ENCODE measurements around the gene ALDH5A1. TPM values are rescaled to one million over a fixed set of nuclear protein-coding genes. Genes with fewer than 3 reads are reported as not detected.

ALDH5A1 gene
- total RNA-seq, 2 experiments from 2014 or later, result 6.6 to 6.9 TPM

DNA sequence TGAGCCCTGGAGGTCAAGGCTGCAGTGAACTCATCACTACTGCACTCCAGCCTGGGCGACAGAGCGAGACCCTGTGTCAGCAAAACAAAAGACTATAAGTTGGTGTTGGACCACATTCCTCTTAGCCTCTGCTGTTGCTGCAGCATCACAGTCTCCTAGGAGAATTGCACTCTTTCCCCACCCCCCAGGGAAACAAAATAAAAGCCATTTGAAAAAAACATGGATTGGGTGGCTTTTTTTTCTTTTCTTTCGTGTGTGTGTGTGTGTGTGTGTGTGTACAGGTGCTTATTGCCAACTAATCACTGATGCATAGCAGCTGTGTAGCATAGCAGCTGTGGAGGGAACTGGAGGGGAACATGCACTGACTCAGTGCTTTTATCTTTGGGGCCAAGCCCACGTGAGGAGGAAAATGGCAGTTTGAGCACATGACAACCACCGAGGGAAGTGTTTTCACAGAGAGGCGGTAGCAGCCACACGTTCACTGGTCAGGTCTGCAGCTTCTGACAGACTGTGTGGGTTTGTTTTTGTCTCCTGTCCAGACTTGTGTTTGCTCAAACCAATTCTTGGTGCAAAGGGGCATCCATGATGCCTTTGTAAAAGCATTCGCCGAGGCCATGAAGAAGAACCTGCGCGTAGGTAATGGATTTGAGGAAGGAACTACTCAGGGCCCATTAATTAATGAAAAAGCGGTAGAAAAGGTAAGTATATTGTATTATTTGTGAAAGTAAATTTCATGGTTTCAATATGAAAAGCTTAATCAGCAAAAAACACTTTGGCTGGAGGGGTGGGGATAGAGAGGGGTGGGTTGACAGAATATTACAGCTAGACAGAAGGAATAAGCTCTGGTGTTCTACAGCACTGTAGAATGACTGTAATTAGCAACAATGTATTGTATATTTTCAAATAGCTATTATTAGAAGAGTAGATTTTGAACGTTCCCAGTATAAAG is 27.7 kb downstream of the ALDH5A1 start:
- POLR2A ChIA-PET, result no interaction called here
- Mint-ChIP-seq H3K4me3 (no peak overlapping the region), H3K27me3 (no peaks in the 10 kb centered on the region), H3K4me1 (peaks cover 12% of the 10 kb centered on the region), H3K9me3 (no peaks in the 10 kb centered on the region), H3K27ac (no peak overlapping the region), H3K36me3 (no peaks in the 10 kb centered on the region)
- no peak for ATAC-seq (ENCODE audit: low read depth)
- no peak for DNase-seq

DNA sequence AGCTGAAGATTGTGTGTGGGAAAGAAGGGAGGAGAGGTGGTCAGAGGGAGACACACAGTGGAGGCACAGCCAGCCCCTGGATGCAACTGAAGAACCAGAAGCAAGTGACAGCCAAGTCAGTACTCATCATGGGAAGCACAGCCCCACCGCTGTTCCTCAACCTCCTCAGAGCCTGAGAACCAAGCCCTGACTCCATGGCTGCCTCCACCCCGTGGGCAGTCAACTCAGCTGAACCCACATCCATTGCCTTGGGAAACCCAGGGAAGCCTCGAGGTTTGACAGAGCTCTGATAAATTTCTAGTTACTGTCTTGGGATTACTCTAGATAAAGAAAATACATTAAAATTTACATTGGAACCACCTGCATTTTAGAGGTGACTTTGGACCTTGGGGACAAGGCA is 29.6 kb downstream of the ALDH5A1 start:
- no peak overlapping the region for H3K27ac Mint-ChIP-seq
- no peaks in the 10 kb centered on the region for H3K36me3 Mint-ChIP-seq
- peaks cover 8% of the 10 kb centered on the region for H3K4me1 Mint-ChIP-seq

DNA sequence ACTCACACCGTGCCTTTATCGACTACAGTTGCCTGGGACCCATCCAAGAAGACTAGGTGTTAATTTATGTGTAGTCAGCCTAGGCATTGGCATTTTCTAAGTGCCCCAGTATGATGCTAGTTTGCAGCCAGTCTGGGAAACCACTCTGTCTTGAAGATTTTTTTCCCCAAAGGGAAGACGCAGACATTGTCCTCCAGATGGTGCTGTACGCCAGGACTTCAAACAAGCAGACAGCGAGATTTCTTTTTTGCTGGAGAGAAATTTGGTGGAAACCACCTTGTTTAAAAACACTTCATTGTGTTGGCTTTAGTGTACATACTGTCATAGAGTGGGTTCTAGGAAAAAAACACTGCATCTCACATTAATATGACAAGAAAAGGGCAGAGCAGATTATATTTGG is 30.0 kb downstream of the ALDH5A1 start:
- POLR2A ChIA-PET, result no interaction called here
- H3K27ac Mint-ChIP-seq, result no peak overlapping the region
- H3K36me3 Mint-ChIP-seq, result no peaks in the 10 kb centered on the region
- H3K27me3 Mint-ChIP-seq, result no peaks in the 10 kb centered on the region
- H3K9me3 Mint-ChIP-seq, result no peaks in the 10 kb centered on the region
- peaks cover 8% of the 10 kb centered on the region for H3K4me1 Mint-ChIP-seq
- DNase-seq, result no peak
- no peak for ATAC-seq (ENCODE audit: low read depth)
- H3K4me3 Mint-ChIP-seq, result no peak overlapping the region

More for the DNA sequence above, 29.6 kb downstream of the ALDH5A1 start:
- Mint-ChIP-seq H3K4me3 (no peak overlapping the region), H3K9me3 (no peaks in the 10 kb centered on the region), H3K27me3 (no peaks in the 10 kb centered on the region)
- ATAC-seq (ENCODE audit: low read depth) (no peak), DNase-seq (no peak)
- POLR2A ChIA-PET, result no interaction called here

DNA sequence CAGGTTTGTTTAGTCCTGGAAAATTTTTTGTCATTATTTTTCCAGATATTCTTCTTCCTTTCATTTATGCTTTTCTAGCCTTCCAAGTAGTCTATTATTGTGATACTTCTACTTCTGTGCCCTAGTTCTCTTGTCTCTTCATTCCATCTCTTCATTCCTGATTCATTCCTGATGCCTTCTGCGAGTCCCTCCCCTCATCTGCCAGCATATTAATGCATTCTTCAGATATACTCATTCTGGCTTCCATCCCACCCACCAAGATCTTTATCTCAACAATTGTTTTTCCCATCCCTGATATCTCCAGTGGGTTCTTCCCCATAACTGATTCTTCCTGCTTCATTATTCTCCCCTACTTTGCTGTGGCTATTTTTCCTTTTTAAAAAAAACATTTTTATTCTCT is 35.2 kb downstream of the ALDH5A1 start:
- Mint-ChIP-seq H3K4me3 (no peak overlapping the region), H3K27me3 (no peaks in the 10 kb centered on the region), H3K4me1 (peaks cover 5% of the 10 kb centered on the region), H3K9me3 (no peaks in the 10 kb centered on the region), H3K36me3 (peaks cover 3% of the 10 kb centered on the region), H3K27ac (no peak overlapping the region)
- ATAC-seq (ENCODE audit: low read depth), result no peak
- DNase-seq, result no peak
- POLR2A ChIA-PET, result no interaction called here

DNA sequence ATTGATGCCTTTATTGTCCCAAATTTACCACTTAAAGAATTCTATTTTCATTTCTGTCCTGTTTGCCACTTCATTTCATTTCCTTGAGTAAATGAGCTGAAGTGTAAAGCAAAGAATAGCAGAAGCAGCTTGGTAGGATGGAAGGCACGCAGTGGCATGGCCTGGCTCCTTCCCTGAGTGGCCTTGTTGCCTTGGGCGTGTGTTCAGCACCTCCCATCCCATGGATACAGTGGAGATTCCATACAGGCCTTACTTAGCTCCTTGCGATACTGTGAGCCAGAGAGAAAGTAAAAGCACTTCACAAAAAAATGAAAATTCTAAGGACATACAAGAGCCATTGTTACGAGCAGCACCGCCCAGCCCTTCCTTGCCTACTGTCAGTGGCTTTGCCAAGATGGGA is 39.6 kb downstream of the ALDH5A1 start:
- Mint-ChIP-seq H3K4me1 (no peaks in the 10 kb centered on the region), H3K27ac (no peak overlapping the region), H3K4me3 (no peak overlapping the region), H3K36me3 (peaks cover 3% of the 10 kb centered on the region), H3K27me3 (no peaks in the 10 kb centered on the region), H3K9me3 (no peaks in the 10 kb centered on the region)
- DNase-seq, result no peak
- ATAC-seq (ENCODE audit: low read depth), result no peak
- POLR2A ChIA-PET, result no interaction called here

DNA sequence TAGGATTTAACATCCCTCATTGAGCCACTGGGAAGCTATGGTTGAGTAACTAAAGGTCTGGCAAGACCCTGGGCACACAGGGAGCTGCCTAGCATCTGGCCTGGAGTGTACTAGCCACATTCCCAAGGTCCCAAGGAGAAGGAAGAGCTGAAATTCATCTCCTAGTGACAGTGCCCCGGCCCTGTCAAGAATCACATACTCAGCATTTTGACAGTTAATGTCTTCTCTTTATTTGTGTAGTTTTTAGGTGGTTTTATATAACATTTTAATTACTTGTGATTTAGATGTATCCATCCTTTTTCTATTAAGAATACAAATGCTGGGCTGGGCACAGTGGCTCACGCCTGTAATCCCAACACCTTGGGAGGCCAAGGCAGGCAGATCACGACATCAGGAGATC is 40.4 kb downstream of the ALDH5A1 start:
- Mint-ChIP-seq H3K27me3 (no peaks in the 10 kb centered on the region), H3K36me3 (peaks cover 2% of the 10 kb centered on the region), H3K27ac (no peak overlapping the region), H3K9me3 (no peaks in the 10 kb centered on the region), H3K4me3 (no peak overlapping the region), H3K4me1 (no peaks in the 10 kb centered on the region)
- ATAC-seq (ENCODE audit: low read depth) (no peak), DNase-seq (no peak)
- POLR2A ChIA-PET, result no interaction called here

DNA sequence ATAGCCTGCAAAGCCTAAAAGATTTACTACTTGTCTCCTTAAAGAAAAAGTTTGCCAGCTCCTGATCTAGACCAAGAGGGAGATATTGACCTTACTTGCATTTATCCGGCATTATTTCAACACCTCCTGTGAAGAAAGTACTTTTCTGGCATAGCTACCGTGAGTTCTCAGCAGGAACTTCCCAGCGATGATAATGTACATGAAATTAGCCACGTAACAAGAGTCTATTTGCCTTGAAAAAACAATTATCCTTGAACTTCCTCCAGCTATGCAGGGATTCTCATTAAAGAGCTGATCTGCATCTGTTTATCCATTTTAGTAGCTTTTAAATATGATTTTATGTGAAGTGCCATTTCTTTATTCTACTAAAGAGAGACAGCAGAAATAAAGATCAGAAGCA is 41.7 kb downstream of the ALDH5A1 start:
- no peak for ATAC-seq (ENCODE audit: low read depth)
- Mint-ChIP-seq H3K36me3 (peaks cover 2% of the 10 kb centered on the region), H3K27me3 (no peaks in the 10 kb centered on the region), H3K27ac (no peak overlapping the region), H3K4me3 (no peak overlapping the region), H3K4me1 (no peaks in the 10 kb centered on the region), H3K9me3 (no peaks in the 10 kb centered on the region)
- POLR2A ChIA-PET, result no interaction called here
- DNase-seq, result no peak

DNA sequence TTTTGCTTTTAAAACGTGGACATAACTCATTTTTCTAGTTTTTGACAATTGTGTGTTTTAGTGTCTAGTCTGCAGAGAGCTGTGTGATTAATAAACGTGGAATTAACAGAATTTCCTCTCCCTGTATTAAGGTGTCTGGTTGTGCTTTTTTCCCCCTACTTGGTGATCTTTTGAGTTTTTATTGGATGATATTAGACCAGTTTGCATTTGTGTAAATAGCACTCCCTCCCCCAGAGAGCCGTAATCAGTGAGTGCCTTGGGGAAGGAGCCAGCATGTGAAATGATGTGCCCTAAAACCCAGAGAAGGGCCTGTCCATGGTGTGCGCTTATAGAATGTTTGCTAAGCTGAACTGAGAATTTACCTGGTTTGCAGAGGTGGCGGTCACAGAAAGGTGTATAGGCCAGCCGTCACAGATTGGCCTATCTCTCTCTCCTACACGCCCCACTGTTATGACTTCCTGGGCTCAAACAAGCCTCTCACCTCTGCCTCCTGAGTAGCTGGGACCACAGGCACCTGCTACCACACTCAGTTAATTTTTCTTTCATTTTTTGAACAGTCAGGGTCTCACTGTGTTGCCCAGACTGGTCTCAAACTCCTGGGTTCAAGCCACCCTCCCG is 42.4 kb downstream of the ALDH5A1 start:
- DNase-seq, result no peak
- H3K36me3 Mint-ChIP-seq, result peaks cover 2% of the 10 kb centered on the region
- H3K4me3 Mint-ChIP-seq, result no peak overlapping the region
- POLR2A ChIA-PET, result no interaction called here
- no peak for ATAC-seq (ENCODE audit: low read depth)
- no peaks in the 10 kb centered on the region for H3K9me3 Mint-ChIP-seq
- no peak overlapping the region for H3K27ac Mint-ChIP-seq
- H3K27me3 Mint-ChIP-seq, result no peaks in the 10 kb centered on the region
- no peaks in the 10 kb centered on the region for H3K4me1 Mint-ChIP-seq

DNA sequence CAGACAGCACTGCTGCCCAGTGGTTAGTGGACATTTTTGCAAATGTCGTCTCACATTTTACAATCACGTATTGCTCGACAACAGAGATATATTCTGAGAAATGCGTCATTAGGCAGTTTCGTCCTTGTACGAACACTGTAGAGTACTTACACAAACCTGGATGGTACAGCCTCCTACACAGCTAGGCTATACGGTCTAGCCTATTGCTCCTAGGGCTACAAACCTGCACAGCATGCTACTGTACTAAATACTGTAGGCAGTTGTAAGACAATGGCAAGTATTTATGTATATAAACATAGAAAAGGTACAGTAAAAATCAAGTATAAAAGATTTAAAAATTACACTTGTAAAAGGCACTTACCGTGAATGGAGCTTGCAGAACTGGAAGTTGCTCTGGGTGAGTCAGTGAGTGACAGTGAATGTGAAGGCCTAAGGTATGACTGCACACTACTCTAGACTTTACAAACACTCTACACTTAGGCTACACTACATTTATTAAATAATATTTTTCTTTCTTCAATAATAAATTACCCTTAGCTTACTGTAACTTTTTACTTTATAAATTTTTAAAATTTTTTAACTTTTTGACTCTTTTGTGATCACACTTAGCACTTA is 43.1 kb downstream of the ALDH5A1 start:
- H3K4me1 Mint-ChIP-seq, result no peaks in the 10 kb centered on the region
- peaks cover 2% of the 10 kb centered on the region for H3K36me3 Mint-ChIP-seq
- H3K27me3 Mint-ChIP-seq, result no peaks in the 10 kb centered on the region
- POLR2A ChIA-PET, result no interaction called here
- ATAC-seq (ENCODE audit: low read depth) (no peak), DNase-seq (no peak)
- no peak overlapping the region for H3K4me3 Mint-ChIP-seq
- H3K9me3 Mint-ChIP-seq, result no peaks in the 10 kb centered on the region
- no peak overlapping the region for H3K27ac Mint-ChIP-seq

DNA sequence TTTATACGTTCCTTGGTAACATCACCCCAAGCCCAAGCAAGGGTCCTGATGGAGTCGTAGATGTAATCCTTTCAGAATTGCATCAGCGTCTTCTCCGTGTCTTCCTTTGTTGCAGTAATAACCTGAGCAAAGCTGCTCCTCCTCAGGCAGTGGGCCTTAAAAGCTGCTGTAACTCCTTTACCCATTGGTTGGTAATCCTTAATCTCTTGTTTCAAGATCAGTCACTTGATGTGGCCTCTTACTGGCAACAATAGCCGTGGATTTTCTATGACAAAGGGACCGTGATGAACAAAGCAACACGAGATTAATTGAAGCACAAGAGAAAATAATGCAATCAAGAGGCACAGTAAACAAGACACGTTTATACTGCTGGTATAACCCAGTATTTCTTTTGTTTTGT is 44.6 kb downstream of the ALDH5A1 start:
- no peaks in the 10 kb centered on the region for H3K9me3 Mint-ChIP-seq
- no peak for DNase-seq

DNA sequence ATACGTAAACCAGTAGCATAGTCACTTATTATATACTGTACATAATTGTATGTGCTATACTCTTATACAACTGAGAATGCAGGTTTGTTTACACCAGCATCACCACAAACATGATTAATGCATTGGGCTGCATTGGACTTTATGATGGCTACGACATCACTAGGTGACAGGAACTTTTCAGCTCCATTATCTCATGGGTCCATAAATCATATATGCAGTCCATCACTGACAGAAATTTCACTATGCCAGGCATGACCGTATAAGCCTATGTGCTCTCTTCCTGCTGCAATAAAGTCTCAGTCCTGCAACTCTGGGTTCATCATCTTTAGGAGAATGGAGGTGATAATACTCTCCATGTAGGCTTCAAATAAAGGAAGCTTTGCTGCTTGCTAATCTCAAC is 45.4 kb downstream of the ALDH5A1 start:
- POLR2A ChIA-PET, result no interaction called here
- Mint-ChIP-seq H3K27me3 (no peaks in the 10 kb centered on the region), H3K4me1 (no peaks in the 10 kb centered on the region), H3K4me3 (no peak overlapping the region), H3K9me3 (no peaks in the 10 kb centered on the region), H3K27ac (no peak overlapping the region), H3K36me3 (no peaks in the 10 kb centered on the region)
- no peak for DNase-seq
- ATAC-seq (ENCODE audit: low read depth), result no peak

More for the DNA sequence above, 44.6 kb downstream of the ALDH5A1 start:
- no peak overlapping the region for H3K4me3 Mint-ChIP-seq
- no peaks in the 10 kb centered on the region for H3K4me1 Mint-ChIP-seq
- H3K27ac Mint-ChIP-seq, result no peak overlapping the region
- no peaks in the 10 kb centered on the region for H3K27me3 Mint-ChIP-seq
- POLR2A ChIA-PET, result no interaction called here
- ATAC-seq (ENCODE audit: low read depth), result no peak
- H3K36me3 Mint-ChIP-seq, result no peaks in the 10 kb centered on the region

DNA sequence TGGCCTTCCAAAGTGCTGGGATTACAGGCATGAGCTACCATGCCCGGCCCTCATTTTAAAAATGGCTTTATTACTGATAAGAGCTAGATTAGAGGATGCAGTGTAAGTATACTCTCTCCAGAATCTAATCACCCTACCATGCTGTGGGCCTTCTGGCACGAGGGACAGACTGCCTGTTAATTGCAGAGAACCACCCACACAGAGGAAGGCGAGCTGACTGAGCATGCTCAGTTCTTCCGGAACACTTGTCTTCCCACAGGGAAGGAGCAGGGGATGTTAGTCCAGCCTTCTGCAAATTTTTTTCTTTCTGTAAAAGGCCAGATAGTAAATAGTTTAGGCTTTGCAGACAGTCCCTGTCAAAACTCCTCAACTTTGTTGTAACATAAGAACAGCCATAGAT is 48.9 kb downstream of the ALDH5A1 start:
- no peak overlapping the region for H3K4me3 Mint-ChIP-seq
- H3K27me3 Mint-ChIP-seq, result peaks cover 22% of the 10 kb centered on the region
- POLR2A ChIA-PET, result no interaction called here
- H3K27ac Mint-ChIP-seq, result no peak overlapping the region
- no peaks in the 10 kb centered on the region for H3K9me3 Mint-ChIP-seq
- H3K4me1 Mint-ChIP-seq, result peaks cover 6% of the 10 kb centered on the region
- DNase-seq (no peak), ATAC-seq (ENCODE audit: low read depth) (no peak)
- no peaks in the 10 kb centered on the region for H3K36me3 Mint-ChIP-seq

DNA sequence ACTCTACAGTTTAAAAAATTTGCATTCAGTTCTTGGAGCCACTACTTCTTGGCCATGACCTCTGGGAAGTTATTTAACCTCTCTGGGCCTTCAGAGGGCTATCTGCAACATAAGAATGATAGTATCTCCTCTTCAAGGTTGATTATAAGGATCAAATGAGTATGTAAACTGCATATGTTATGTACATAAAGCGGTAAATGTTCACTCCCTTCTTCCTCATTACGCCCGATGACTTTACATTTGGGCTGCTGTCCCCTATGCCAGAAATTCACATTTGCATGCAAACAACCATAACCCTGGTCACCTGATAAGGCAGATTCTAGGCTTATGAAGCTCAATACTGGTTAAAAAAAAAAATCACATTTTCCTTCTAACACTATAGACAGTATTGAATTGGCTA is 50.4 kb downstream of the ALDH5A1 start:
- DNase-seq (no peak), ATAC-seq (ENCODE audit: low read depth) (no peak)
- H3K27me3 Mint-ChIP-seq, result peaks cover 24% of the 10 kb centered on the region
- H3K36me3 Mint-ChIP-seq, result no peaks in the 10 kb centered on the region
- H3K9me3 Mint-ChIP-seq, result no peaks in the 10 kb centered on the region
- POLR2A ChIA-PET, result no interaction called here
- H3K27ac Mint-ChIP-seq, result no peak overlapping the region
- H3K4me3 Mint-ChIP-seq, result no peak overlapping the region
- peaks cover 6% of the 10 kb centered on the region for H3K4me1 Mint-ChIP-seq

DNA sequence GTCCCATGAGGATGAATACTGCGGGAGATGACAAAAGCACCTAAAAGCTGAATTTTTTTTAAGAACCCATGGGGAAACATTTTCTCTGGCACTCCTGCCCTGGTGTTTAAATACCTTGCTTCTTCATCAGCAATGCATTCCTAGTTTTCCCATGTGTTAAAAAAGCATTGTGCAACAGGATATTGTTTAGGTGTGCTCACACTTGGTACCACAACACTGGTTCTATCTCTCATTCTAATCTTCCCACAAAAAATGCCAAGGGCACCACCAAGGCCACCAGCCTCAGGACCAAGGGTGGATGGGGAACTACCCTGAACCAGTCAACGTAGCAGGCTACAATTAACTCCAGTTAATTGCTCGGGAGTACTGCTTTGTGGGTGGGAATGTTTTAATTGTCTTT is 50.9 kb downstream of the ALDH5A1 start:
- no peaks in the 10 kb centered on the region for H3K36me3 Mint-ChIP-seq
- no peak for DNase-seq
- H3K4me1 Mint-ChIP-seq, result peaks cover 6% of the 10 kb centered on the region
- no peak overlapping the region for H3K27ac Mint-ChIP-seq
- POLR2A ChIA-PET, result no interaction called here
- H3K27me3 Mint-ChIP-seq, result peaks cover 24% of the 10 kb centered on the region
- no peak for ATAC-seq (ENCODE audit: low read depth)
- H3K9me3 Mint-ChIP-seq, result no peaks in the 10 kb centered on the region
- H3K4me3 Mint-ChIP-seq, result no peak overlapping the region

Measured in activated naive CD8-positive, alpha-beta T cell treated with anti-CD3 and anti-CD28 coated beads, Interleukin-2, amount 10 ng/mL, durations not matched to agents 7 days and 5 days (primary cell).